Right atrium auricular region (tissue), 2 donors: ENCODE data around the gene DPY19L1. TPM values are rescaled to one million over a fixed set of nuclear protein-coding genes. Genes with fewer than 3 reads are reported as not detected.
A peak's percentile ranks its signal among the peaks of the same experiment; 100 is the strongest.
"Not testable (repeated sequence)": the region's sequence is repeated elsewhere in the genome, so short reads cannot be mapped to it uniquely, and the experiment has no call there.

ENCODE experiments used
- DNase-seq: peaks from one replicate; pipeline ENCODE4 v3.0.0-alpha.2; 2019; ENCODE audit warnings: low spot score
- H3K27ac ChIP-seq, 2 donors: fragments of 200-600 bp; sonication (generic); 1 replicate in 1 of 2; 2 replicates in 1 of 2; pipeline ENCODE4 v1.5.1; 2016 to 2019
- H3K27me3 ChIP-seq, 2 donors: fragments of 200-600 bp; sonication (generic); one replicate each; pipeline versions ENCODE4 v1.5.1 to v1.6.0; 2017 to 2019
- H3K36me3 ChIP-seq: fragments of 200-600 bp; sonication (generic); one replicate; pipeline ENCODE4 v1.5.1; 2016
- H3K4me1 ChIP-seq, 2 donors: fragments of 200-600 bp; sonication (generic); one replicate each; pipeline versions ENCODE4 v1.5.1 to v1.6.0; 2017 to 2019
- H3K4me3 ChIP-seq, 2 donors: fragments of 200-600 bp; sonication (generic); 1 replicate in 1 of 2; 2 replicates in 1 of 2; pipeline ENCODE4 v1.5.1; 2017 to 2019; ENCODE audit warnings: mild to moderate bottlenecking in 1 of 2, moderate library complexity in 1 of 2
- H3K9me3 ChIP-seq, 2 donors: fragments of 200-600 bp; sonication (generic); one replicate each; pipeline ENCODE4 v1.5.1; 2019
- CTCF ChIP-seq, 2 donors: fragments of 200-600 bp; sonication (generic); IDR thresholded peaks; one replicate each; pipeline ENCODE4 v1.5.1; 2019; ENCODE audit warnings: antibody characterized with exemption in 2 of 2
- total RNA-seq, 2 donors: library from RNA; depleted of rRNA; stranded (reverse); fragments of >200 nt; gene quantifications; one replicate each; pipeline ENCODE4 v1.1.0, GENCODE V29; 2016

Gene DPY19L1
- 10 to 100 TPM; 19.5 to 21.5 TPM for total RNA-seq

- Histone ChIP-seq H3K27me3 (no peaks in the 10 kb centered on the region), H3K27ac (peak within 1 kb of the TSS; percentile 89 to 95), H3K36me3 (no peaks in the 10 kb centered on the region), H3K9me3 (no peaks in the 10 kb centered on the region), H3K4me3 (peak within 1 kb of the TSS; percentile 73 to 75), H3K4me1 (peaks cover 0 to 32% of the 10 kb centered on the region in 2 donors)
- TF ChIP-seq CTCF (IDR thresholded peaks at IDR 0.05) = no peak
- DNase-seq = no peak
Measured at GRCh38 chr7:35037211-35037525, at the start of gene DPY19L1. Gene DPY19L1, minus strand, starts transcription at chr7:35037485. Its CDS starts 91 bp downstream, at chr7:35037394.

- not testable (repeated sequence) for H3K27ac ChIP-seq, H3K9me3 ChIP-seq, H3K4me3 ChIP-seq, H3K27me3 ChIP-seq, H3K4me1 ChIP-seq, H3K36me3 ChIP-seq, DNase-seq
Measured at GRCh38 chr7:35079517-35079916, 42.2 kb upstream of the DPY19L1 start.

DNA sequence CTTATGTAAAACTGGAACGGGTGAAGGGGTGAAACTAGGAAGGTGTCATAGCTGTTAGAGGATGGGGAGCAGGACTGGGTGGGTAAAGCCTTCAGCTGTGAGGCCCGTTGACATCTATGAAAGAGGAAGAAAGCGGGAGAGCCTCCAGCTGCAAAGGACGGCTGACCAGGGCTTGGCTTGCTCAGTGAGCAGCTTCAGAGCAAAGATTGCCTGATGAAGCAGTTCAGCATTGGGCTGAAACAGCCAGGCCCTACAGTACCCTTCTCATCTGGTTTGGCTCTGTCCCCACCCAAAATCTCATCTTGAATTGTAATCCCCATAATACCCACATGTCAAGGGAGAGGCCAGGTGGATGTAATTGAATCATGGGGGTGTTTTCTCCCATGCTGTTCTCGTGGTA lies 36.7 kb upstream of the DPY19L1 start:
- not testable (repeated sequence) for H3K27ac ChIP-seq, DNase-seq, H3K36me3 ChIP-seq

GRCh38 chr7:35072950-35073827 lies 35.9 kb upstream of the DPY19L1 start:
- H3K9me3 ChIP-seq, H3K27ac ChIP-seq, H3K27me3 ChIP-seq: not testable (repeated sequence)

More for the DNA sequence above, 36.7 kb upstream of the DPY19L1 start:
- not testable (repeated sequence) for H3K4me3 ChIP-seq, H3K4me1 ChIP-seq, H3K27me3 ChIP-seq, H3K9me3 ChIP-seq

DNA sequence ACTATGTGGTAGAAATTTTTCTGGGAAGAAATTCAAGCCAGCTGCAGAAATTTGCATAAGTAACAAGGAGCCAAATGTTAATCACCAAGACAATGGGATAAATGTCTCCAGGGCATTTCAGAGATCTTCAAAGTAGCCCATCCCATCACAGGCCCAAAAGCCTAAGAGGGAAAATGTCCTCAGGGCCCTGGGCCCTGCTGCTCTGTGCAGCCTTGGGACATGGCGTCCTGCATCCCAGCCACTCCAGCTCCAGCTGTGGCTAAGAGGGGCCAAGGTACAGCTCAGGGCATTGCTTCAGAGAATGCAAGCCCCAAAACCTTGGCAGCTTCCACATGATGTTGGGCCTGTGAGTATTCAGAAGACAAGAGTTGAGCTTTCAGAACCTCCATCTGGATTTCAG lies 31.8 kb upstream of the DPY19L1 start:
- not testable (repeated sequence) for H3K27ac ChIP-seq, H3K36me3 ChIP-seq, DNase-seq, H3K4me3 ChIP-seq, H3K27me3 ChIP-seq, H3K4me1 ChIP-seq, H3K9me3 ChIP-seq

More at GRCh38 chr7:35072950-35073827, 35.9 kb upstream of the DPY19L1 start:
- H3K36me3 ChIP-seq, H3K4me3 ChIP-seq, DNase-seq, H3K4me1 ChIP-seq: not testable (repeated sequence)
- TF ChIP-seq CTCF (IDR thresholded peaks at IDR 0.05) = peak; percentile 26 to 52

DNA sequence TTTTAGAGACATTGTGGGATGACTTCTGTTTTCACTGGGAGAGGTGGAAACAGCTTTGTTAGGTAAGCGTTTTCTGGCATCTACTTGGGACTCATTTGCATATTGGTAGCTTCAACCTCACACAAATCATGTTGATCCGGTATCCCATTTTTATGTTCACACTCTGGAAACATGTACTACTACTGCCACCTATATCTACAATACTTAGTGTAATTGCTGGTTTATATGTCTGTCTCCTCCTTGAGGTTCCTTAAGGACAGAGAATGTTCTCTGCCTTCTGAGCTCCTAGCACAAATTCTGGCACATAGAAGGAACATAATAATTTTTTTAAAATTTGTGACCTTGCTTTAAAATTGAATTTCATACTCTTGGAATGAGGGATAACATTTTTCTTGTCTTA lies 28.1 kb upstream of the DPY19L1 start:
- not testable (repeated sequence) for H3K4me1 ChIP-seq, H3K36me3 ChIP-seq, H3K27ac ChIP-seq, H3K27me3 ChIP-seq, H3K4me3 ChIP-seq, H3K9me3 ChIP-seq, DNase-seq
- peak in 1 of 2 donors; percentile 16 for TF ChIP-seq CTCF (IDR thresholded peaks at IDR 0.05)

- not testable (repeated sequence) for H3K27ac ChIP-seq, H3K27me3 ChIP-seq, H3K4me3 ChIP-seq, H3K36me3 ChIP-seq, H3K9me3 ChIP-seq, H3K4me1 ChIP-seq, DNase-seq
Measured at GRCh38 chr7:35058571-35058970, 21.3 kb upstream of the DPY19L1 start.

GRCh38 chr7:35057505-35058451 lies 20.5 kb upstream of the DPY19L1 start:
- H3K36me3 ChIP-seq = not testable (repeated sequence)

GRCh38 chr7:35055733-35056132 lies 18.4 kb upstream of the DPY19L1 start:
- H3K27me3 ChIP-seq, H3K27ac ChIP-seq, H3K4me3 ChIP-seq, DNase-seq, H3K9me3 ChIP-seq, H3K4me1 ChIP-seq, H3K36me3 ChIP-seq: not testable (repeated sequence)

More at GRCh38 chr7:35057505-35058451, 20.5 kb upstream of the DPY19L1 start:
- DNase-seq, H3K4me1 ChIP-seq, H3K4me3 ChIP-seq, H3K27ac ChIP-seq, H3K27me3 ChIP-seq, H3K9me3 ChIP-seq: not testable (repeated sequence)

GRCh38 chr7:35053488-35054175 lies 16.3 kb upstream of the DPY19L1 start:
- H3K36me3 ChIP-seq, H3K9me3 ChIP-seq, H3K27ac ChIP-seq, H3K27me3 ChIP-seq, H3K4me3 ChIP-seq, H3K4me1 ChIP-seq, DNase-seq: not testable (repeated sequence)

- not testable (repeated sequence) for H3K4me1 ChIP-seq, H3K27ac ChIP-seq, H3K9me3 ChIP-seq, H3K36me3 ChIP-seq, H3K27me3 ChIP-seq, DNase-seq, H3K4me3 ChIP-seq
Measured at GRCh38 chr7:35048390-35048789, 11.1 kb upstream of the DPY19L1 start.
